HG02642 (cell line): Measurements from ENCODE around the gene P4HA2.
A peak's percentile ranks its signal among the peaks of the same experiment; 100 is the strongest.

Experiments used
- ATAC-seq: cut with Tn5 transposase; IDR thresholded peaks from one replicate; pipeline ENCODE4 v1.9.1; 2021; ENCODE audit warnings: mild to moderate bottlenecking; ENCODE audit not compliant: unreplicated experiment, poor library complexity

The P4HA2 gene

GRCh38 chr5:132227485-132228240, at the start of gene P4HA2:
TSS of gene P4HA2 (minus strand) at chr5:132227853. CDS start at chr5:132218626, 9,227 bp downstream.
- peak; percentile 94 for ATAC-seq

DNA sequence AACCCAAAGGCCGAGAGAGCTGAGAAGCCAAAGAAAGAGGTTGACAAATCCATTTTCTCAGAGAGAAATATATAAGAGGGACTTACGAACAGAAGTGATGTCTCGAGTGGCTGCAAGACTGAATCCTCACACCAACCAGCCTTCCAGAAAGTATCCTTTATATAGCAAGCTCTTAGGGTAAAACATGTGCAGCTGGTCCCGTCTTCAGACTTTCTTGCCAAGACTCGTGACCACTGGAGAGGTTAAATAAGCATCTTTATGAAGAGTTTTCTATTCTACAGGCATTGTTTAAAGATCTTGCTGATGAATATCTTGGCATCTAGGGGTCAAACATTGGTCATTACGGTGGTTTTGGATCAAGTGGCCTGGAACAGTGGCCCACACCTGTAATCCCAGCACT, 49.6 kb upstream of the P4HA2 start:
- no peak for ATAC-seq

- no peak for ATAC-seq
Observed at GRCh38 chr5:132275367-132276220, 47.9 kb upstream of the P4HA2 start.

GRCh38 chr5:132274050-132274792, 46.6 kb upstream of the P4HA2 start:
- no peak for ATAC-seq

DNA sequence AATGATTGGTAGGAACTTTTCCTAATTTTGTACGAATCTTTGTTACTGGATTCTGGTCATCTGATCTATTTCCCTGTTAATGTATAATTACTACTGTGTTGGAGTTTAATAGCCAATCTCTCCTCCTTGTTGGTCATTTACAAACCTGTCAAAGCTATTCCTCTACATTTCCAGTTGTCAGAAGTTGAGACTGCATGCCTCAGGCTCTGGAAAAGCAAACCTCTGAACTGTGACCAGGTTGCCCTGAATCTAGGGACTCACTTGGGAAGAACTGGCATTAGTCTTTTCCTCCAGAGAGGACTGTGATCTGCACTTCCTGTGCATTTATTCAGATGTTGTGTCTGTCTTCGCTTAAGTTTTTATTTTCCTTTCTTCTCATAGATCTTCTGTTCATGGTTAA, 46.0 kb upstream of the P4HA2 start:
- ATAC-seq: no peak

DNA sequence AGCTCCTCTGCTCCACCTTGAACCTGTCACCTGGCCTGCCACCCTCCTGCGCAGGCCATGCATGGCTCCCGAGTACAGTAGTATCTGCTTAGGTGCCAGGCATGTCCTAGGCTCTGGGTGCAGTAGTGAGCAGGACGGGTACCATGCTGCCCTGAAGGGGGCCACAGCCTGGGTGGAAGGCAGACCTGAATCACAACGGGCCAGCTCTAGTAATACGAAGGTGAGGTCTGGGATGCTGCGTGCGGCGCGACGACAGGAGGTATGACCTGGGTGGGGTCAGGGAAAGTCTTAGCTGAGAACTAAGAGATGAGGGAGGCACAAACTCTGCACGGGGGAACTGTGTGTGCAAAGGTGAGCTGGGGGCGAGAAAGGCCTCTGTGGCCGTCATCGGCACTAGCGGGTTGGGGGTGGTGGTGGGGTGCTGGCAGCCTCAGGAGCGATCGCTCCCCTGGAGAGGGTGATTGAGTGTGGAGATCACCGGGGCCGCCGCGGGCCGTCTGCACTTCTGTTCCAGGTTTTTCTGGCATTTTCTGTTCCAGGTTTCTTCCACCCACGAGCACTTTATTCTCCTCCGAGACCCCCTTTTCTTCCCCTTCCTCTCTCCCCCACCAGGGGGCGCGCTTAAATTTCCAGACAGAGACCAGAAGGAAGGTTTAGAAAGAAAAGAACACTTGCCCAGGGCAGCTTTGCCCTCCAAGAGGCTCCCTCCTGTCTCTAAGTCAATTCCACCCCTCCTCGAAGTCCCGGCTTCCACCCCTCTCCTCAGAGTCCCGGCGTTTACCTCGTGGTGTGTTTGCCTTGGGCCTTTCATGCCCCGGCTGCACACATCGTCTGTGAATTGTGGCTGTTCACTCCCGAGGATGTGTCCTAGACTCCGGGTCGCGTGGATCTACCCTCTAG, 44.9 kb upstream of the P4HA2 start:
- no peak for ATAC-seq

GRCh38 chr5:132271251-132272246, 43.9 kb upstream of the P4HA2 start:
- ATAC-seq: no peak

GRCh38 chr5:132270706-132271105, 43.1 kb upstream of the P4HA2 start:
- no peak for ATAC-seq

DNA sequence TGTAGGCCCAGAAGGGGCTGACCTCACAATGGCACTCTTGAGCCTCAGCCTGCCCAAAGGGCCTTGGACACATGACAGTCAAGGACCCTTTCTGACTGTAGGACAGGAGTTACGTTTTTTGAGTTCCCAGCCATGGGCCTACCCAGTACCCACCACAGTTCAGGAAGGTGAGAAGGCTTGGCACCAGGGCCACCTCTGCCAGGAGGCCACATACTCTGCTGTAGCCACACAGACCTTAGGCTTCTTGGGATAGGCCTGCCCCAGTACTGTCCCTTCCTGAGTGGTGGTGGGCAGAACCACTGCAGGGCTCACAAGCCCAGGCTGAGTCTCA, 42.6 kb upstream of the P4HA2 start:
- no peak for ATAC-seq

- no peak for ATAC-seq
Observed at GRCh38 chr5:132269635-132270334, 42.1 kb upstream of the P4HA2 start.

- peak; percentile 73 for ATAC-seq
Observed at GRCh38 chr5:132268769-132269551, 41.3 kb upstream of the P4HA2 start.

GRCh38 chr5:132267931-132268768, 40.5 kb upstream of the P4HA2 start:
- peak; percentile 13 for ATAC-seq

GRCh38 chr5:132267166-132267739, 39.6 kb upstream of the P4HA2 start:
- no peak for ATAC-seq

DNA sequence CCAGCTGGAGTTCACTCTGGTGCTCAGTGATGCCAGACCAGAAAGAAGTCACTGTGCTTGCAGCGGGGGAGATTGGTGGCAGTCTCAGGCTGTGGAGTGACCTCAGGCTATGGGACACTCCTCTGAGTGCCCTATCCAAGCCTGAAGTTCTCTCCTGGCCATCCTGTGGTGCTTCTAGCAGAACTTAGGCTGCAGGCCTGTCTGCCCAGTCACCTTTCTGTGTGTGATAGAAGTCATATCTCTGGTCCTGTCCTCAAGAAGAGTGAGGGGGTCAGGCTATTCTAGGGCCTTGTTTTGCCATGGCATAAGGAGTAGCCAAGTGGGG, 39.1 kb upstream of the P4HA2 start:
- no peak for ATAC-seq

DNA sequence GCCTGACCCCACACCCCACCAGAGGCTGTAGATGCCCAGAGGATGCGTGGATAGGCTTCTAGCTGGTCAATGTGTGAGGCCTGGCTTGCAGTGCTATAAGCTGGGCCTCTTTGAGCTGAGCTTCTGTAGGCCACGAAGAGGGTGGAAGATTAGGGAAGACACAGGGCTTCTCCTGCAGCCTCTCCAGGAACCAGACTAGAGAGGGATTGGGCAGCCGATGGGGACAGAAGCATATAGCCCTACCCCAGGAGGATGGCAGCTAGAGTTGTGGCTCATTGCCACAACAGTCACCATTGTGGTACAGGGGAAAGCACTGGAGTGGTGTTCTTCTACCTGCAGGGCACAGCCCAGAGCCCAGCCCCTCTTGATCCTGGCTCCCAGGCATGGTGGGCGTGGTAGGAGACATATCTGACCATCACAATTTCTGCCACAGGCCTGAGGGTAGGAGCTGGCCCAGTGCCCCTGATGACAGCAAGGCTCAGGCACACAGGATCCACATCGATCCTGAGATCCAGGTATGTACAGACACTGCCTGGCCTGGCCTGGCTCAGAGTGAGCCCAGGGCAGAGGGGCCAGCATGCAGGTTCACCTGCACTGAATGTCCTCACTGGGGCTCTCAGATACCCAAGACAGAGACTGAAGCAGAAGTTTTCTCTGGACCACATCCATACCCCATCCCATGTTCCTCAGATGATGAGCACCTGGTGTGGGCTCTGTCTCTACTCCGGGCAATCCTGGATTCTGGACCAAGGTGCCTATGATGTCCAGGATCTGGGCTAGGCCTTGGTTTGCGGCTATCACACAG, 38.6 kb upstream of the P4HA2 start:
- no peak for ATAC-seq
